HG02759 (cell line): ENCODE data around the gene UBTFL1.
"Not testable (repeated sequence)": the region's sequence is repeated elsewhere in the genome, so short reads cannot be mapped to it uniquely, and the experiment has no call there.

Experiments used
- ATAC-seq: cut with Tn5 transposase; IDR thresholded peaks from one replicate; pipeline ENCODE4 v1.9.1; 2021; ENCODE audit warnings: mild to moderate bottlenecking, moderate library complexity; ENCODE audit not compliant: unreplicated experiment

Gene UBTFL1

GRCh38 chr11:90085650-90086049, at the start of gene UBTFL1:
Gene UBTFL1 (plus strand): TSS chr11:90085950. CDS start chr11:90085950, 0 bp downstream.
- not testable (repeated sequence) for ATAC-seq

GRCh38 chr11:90051591-90052209, 34.0 kb upstream of the UBTFL1 start:
- not testable (repeated sequence) for ATAC-seq

- ATAC-seq: not testable (repeated sequence)
Observed at GRCh38 chr11:90052311-90052710, 33.4 kb upstream of the UBTFL1 start.

GRCh38 chr11:90053545-90053944, 32.2 kb upstream of the UBTFL1 start:
- not testable (repeated sequence) for ATAC-seq

DNA sequence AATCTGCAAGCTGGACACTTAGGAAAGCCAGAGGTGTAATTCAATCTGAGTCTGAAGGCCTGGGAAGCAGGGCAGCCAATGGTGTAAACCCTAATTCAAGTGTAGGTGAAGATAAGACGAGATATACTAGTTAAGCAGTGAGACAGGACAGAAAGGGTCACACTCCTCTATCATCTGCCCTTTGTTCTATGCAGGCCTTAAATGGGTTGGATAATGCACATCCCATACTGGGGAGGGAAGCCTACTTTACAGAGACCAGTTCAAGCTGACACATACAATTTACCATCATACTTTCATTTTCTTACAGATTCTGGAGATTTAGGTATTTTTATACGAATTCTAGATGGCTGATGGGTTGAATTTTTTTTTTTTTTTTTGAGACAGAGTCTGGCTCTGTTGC, 3.0 kb downstream of the UBTFL1 start:
- not testable (repeated sequence) for ATAC-seq

GRCh38 chr11:90095230-90095924, 9.6 kb downstream of the UBTFL1 start:
- ATAC-seq: not testable (repeated sequence)

GRCh38 chr11:90098261-90098660, 12.5 kb downstream of the UBTFL1 start:
- ATAC-seq: not testable (repeated sequence)

- ATAC-seq: no peak
Observed at GRCh38 chr11:90100431-90100830, 14.7 kb downstream of the UBTFL1 start.

DNA sequence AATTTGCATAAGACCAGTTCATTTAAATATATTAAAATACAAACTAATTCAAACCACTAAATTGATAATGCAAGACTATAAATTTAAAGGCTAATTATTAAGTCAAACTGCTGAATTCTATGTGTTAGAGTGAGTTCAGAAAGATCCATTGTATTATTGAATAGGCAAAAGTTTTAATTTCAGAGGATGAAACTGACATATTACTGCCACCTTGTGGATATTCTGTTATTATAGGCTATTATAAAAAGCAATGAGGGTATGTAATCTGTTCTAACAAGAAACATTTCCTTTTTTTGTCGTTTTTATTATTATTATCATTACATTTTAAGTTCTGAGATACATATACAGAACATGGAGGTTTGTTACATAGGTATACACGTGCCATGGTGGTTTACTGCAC, 27.8 kb downstream of the UBTFL1 start:
- ATAC-seq: no peak

DNA sequence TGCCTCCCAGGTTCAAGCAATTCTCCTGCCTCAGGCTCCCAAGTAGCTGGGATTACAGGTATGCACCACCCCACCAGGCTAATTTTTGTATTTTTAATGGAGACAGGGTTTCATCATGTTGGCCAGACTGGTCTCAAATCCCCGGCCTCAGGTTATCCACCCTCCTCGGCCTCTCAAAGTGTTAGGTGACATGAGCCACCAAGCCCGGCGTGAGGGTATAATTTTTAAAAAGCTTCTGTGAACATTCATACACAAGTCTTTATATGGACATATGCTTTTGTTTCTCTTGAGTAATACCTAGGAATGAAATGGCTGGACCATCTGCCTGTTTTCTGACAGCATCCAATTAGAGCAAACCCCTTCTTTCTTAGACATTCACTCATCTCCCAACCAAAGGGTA, 34.4 kb downstream of the UBTFL1 start:
- no peak for ATAC-seq

DNA sequence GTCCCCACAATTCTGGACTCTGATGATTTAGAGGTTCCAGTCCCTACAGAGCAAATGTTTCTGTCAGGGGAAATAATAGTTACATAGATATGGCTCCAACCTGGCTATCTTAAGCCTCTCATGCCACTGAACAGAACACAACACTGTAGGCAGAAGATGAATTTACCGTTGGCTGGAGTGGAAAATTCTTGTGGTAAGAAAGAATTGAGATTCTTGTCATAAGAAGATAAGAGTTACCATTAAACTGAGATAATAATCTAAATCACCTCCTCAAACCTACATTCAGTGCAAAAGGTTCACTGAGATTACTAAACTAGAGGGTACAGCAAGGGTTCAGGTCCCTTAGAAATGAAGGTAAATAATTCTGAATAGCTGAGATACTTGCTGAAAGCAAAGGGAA, 38.6 kb downstream of the UBTFL1 start:
- ATAC-seq: no peak

DNA sequence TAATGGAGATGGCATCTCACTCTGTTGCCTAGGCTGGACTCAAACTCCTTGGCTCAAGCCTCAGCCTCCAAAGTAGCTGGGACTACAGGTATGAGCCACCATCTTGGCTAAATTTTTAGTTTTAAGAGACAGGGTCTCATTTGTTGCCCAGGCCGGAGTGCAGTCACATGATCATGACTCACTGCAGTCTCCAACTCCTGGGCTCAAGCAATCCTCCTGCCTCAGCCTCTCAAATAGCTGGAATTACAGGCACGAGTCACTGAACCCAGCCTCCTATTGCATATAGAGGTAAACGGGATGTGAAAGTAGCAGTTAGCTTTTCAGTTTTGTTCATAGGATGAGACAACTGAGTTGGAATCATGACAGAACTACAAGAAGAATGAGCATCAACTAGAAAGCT, 39.2 kb downstream of the UBTFL1 start:
- no peak for ATAC-seq

DNA sequence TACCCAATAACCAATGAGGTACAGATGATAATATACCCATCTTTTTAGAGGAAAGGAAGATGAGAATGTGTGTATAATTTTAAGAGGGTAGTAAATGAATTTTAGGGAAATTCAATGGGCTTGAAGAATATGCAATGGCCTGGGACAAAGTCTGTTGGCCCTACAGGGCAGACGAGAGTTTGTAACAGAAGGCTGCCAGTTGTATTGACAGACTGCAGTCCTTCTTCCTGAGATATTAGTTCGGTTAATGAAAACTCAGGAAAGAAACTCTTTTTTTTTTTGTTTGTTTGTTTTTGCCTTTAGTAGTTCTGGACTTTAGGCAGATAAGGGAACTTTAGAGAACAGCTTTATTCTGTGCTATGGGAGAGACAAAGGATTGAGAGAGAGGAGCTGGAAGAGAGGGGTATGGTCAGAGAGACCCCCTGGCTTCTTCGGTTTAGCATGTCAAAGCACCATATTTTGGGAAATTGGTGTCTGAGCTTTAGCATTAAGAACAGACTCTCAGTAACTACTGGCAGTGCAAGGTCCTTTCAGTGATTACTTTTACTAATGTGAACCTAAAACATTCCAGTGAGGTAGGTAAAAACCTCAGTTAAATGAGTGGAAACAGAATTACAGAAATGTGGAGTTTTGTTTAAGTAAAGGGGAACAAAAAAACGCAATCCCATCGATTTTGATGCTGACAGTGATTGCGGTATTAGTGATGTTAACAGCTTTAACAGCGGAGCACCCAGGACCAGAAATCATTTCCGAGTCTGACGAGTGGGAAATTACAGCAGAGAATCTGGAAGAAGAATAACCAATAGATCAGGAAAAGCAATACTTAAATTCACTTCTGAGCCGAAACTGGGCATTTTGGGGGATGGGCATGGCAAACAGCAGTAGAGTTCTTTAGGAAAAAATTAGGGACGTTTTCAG, 48.1 kb downstream of the UBTFL1 start:
- ATAC-seq: no peak

DNA sequence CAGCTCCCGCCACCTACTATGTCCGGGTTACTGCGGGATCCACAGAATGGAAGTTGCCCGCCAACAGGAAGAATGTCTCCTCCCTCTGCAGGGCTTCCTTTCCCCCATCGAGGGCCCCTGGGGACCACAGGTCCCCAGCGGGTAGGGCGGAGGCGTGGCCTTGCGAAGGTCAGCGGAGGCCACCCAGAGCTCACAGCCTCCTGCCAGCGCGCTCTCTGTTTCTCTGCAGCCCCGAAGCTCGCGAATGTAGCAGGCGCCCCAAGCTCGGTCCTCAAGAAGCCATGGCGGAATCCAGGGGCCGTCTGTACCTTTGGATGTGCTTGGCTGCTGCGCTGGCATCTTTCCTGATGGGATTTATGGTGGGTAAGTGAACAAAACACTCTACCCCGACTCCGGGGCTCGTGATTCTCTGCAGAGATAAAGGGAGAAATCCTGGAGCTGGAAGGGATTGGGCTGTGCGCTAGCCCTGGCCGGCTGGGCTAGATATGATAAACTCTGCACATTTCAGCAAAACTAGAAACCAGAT, 48.8 kb downstream of the UBTFL1 start, which contains the start of gene NAALAD2:
Gene NAALAD2 (plus strand): TSS at position 186 of the 526 bp plus-strand sequence. CDS start 96 bp downstream, at position 282.
- peak; percentile 98 for ATAC-seq

- no peak for ATAC-seq
Observed at GRCh38 chr11:90135016-90135415, 49.3 kb downstream of the UBTFL1 start.
